ENCODE measurements around the gene CNOT8.
"Not testable (repeated sequence)": the region's sequence is repeated elsewhere in the genome, so short reads cannot be mapped to it uniquely, and the experiment has no call there.

Gene CNOT8

DNA sequence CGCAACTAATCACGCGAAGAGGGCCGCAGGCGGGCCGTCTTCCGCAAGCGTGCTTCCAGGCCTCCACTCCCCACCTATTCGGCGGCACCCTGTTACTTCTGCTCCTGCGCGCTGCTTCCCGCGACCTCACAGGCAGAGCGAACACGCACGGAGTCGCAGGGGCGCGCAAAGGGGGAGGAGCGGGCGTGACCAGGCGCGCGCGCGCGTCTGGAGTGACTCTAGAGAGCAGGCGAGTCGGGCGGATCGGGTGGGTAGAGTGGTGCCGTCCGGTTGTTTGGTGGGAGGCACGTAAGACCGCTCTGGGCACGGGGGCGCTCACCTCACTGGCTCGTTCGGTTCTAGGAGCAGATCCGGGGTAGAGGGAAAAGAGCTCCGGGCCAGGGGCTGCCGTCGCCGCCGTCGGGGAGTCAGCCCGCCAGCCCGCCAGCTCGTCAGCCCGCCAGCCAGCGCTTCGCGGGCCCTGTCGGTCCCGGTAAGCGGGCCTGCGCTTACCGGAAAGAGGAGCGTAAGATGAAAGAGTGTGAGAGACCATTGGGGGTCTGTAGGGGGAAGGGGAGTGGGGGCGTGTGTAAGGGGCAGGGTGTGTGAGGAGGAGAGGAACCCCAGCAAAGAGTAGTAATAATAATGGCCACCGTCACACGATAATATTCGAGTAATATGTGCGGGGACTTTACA is at the start of gene CNOT8:
TSS of gene CNOT8 (plus strand) at position 331 of the 675 bp plus-strand sequence. CDS start 4,652 bp downstream, outside the sequence.
- DNase-seq (ENCODE audit: low read depth, low spot score), result peak; percentile 96

DNA sequence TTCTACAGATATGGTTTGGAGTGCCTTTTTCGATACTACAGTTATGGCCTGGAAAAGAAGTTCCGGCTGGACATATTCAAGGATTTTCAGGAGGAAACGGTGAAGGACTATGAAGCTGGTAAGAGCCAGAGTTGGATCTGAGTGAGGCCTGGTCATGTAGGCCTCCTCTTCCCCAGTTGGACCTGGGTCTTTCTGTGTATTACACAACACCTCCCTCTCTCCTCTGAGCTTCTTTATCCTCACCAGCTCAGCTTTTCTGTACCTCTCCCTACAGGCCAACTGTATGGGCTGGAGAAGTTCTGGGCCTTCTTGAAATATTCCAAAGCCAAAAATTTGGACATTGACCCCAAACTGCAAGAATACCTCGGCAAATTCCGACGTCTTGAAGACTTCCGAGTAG is 47.2 kb upstream of the CNOT8 start:
- DNase-seq (ENCODE audit: low read depth, low spot score), result no peak

DNA sequence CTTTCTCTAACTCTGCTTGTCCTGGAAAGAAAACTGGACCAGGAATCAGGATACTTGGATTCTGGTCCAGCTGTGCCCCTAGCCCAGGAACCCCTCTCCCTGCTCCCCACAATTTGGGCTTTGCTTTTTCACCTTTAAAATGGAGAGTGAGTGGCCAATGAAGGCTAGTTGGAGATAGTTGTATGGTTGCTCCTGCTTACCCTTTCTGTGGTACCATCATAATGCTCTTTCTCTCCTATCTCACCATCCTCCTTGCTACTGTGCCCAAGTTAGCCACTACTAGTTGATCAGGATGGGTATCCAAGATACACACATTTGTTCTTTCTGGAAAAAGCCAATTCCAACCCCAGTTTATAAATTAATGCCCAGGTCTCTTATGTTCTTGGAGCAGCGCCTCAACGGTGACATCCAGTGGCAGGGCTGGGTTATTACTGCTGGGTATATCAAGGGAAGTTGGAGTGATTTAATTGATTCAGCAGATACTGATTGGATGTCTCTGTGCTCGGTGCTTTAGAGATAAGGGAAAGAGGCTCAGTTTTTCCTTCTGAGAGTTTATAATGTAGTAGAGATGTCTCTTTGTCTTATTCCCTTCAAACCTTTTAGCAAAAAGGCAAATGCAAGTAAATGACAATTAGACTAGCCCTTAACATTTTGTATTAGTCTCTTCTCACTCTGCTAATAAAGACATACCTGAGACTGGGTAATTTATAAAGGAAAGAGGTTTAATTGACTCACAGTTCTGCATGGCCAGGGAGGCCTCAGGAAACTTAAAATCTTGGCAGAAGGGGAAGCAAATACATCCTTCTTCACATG is 46.6 kb upstream of the CNOT8 start:
- peak; percentile 14 for DNase-seq (ENCODE audit: low read depth, low spot score)

DNA sequence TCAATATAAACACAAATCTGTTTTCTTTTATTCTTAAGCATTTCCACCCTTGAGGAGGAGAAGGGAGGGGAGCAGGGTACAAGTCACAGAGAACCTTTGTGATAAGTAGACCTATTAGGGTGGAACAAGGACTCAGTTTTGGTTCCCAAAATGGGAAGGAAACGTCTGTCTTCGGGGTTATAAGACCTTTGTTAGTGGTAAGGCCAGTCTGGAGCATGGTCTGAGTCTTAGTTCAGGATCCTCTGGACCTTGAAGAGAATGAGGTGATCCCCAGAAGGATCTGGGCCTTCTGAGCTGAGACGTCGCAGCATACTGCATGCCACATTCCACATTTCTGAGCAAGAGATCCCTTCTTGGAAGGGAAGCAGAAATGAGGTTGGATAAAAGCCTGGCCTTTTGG is 45.3 kb upstream of the CNOT8 start:
- no peak for DNase-seq (ENCODE audit: low read depth, low spot score)

DNA sequence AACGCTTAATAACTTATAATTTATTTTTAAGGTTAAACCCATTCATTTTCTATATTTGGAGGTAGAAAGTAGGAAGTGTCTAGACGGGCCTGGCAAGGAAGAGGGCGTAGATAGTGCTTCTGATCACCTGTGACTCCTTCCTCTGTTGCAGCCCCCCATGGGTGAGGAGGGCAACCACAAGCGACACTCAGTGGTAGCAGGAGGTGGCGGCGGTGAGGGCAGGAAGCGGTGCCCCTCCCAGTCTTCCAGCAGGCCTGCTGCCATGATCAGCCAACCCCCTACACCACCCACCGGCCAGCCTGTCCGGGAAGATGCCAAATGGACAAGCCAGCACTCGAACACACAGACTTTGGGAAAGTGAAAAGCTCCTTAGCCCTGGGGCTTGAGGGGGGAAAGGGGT is 44.7 kb upstream of the CNOT8 start:
- DNase-seq (ENCODE audit: low read depth, low spot score), result no peak

DNA sequence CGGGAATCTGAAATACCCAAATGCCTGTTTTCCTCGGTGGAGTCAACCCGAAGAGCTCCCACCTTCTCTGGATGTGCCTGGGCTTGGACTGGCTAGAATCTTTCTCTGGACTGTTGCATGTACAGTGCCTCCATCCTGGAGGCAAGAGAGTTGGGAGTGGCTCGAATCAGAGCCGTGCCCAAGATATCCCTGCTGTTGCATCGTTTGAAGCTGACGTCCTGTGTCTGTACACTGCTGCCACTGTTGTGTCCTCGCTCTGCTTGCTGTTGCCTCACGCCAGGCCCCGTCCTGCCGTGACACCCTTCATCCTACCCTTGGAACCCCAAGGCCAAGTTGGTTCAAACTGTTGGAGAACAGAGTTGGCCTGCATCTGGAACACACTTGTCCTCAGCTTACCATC is 43.4 kb upstream of the CNOT8 start:
- DNase-seq (ENCODE audit: low read depth, low spot score), result no peak

DNA sequence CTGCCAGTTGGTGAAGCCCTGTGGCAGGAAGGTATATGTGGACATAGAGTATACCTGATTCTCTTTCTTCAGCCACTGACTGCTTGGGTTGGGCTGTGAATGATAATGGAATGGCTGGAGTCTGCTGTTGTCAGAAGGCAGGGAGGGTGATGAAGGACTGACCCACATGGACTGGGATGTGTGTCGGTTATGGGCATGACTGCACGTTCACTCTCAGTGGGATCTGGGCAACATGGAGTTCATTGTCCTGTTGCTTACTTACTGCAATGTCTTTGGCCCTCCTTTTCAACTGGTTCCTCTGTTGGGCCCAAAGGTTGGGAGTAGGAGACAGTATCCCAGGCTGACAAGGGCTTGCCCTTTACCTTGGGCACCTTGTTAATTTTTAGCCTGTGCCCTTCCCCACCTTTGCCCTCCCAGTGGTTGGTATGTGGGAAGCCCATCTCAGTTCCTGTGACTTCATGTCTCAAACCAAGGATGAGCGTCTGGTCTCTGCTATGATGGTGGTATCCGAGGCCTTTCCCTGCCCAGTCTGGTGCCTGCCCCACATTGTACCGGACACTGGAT is 42.7 kb upstream of the CNOT8 start:
- no peak for DNase-seq (ENCODE audit: low read depth, low spot score)

DNA sequence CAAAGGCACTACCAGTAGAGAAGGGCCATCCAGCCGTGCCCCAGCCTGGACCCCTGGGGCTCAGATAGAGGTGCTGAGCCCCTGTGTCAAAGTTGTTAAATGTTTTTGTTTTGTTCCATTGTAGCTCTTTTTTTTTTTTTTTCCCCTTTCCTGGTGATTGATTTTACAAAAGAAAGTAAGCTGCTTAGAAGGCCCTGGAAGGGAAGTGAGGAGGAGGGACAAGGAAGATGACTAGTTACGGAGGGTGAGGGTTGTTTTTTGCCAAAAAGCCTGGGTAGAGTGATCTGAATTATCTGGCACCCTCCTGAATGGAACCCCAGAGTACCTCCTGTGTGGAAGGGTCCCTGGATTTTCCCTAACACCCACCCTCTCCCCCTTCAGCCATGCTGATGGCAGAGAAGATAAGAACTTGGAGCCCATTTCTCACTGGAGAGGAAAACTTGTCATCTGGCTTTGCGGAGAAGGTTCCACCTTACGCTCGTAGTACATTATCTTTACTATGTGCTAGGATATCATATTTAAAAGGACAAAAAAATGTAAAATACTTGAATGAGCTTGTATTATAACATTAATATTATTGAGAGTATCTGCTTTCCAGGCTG is 41.4 kb upstream of the CNOT8 start:
- DNase-seq (ENCODE audit: low read depth, low spot score), result no peak

DNA sequence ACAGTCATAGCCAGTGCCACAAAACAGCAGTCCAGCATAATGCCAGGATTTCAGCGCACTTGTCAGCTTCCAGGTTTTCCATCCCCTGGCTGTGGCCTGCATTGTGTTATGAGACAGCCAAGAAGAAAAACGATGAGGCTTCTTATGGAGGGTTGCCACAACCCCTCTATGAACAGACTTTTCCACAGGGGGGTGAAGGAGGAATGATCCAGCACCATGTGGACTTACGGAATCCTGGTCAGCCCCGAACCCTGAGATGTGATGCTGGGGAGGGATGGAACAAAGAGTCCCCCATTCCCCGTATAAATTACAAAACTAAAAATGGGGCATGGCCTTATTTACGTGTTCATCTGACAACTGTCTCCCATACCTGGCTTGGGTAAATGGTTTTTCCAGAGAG is 40.6 kb upstream of the CNOT8 start:
- no peak for DNase-seq (ENCODE audit: low read depth, low spot score)

DNA sequence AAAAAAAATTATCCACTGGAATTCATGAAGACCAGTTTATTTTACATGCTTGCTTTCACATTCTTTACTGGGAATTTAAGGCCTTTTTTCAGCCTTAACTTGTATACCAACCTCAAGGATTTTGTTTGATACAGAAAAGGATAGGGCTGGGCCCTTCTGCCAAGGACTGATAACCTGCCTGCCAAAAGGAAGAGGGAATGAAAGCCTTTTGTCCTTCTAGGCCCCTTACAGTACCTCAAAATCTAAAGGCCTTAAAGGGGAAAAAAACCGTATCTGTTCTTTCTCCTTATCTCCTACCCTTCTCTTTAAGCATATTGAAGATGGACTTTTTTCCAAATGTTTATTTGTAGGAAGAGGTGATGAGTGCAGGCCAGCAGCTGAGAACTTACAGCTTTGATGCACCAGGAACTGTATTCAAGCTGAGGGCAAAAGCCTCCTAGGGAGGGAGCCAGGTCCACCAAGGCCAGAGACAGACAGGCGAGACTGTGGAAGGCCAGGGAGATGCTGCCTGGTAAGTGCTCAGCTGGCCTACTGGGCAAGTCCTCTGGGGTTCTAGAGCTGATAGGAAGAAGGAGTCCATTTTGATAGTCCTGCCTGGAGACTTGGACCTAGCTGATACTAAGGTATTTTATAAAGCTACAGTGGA is 39.8 kb upstream of the CNOT8 start:
- no peak for DNase-seq (ENCODE audit: low read depth, low spot score)

DNA sequence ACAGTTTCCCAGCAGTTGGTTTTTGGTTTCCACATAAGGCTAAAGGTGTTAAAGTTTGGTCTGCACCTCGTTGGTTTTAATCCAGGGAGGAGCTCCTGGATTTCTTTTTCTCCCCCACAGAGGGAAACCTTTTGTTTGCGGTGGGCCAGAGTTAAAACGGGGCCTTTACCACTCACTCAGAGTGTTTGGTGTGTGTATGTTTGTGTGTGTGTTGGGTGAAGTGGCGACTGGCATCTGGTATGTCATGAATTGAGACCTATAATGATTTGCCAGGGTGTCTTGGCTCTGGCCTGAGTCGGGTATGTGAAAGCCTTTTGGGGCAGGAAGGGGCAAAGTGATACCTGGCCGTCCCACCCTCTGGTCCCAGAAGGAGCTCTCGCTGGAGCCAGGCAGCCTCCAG is 38.9 kb upstream of the CNOT8 start:
- no peak for DNase-seq (ENCODE audit: low read depth, low spot score)

DNA sequence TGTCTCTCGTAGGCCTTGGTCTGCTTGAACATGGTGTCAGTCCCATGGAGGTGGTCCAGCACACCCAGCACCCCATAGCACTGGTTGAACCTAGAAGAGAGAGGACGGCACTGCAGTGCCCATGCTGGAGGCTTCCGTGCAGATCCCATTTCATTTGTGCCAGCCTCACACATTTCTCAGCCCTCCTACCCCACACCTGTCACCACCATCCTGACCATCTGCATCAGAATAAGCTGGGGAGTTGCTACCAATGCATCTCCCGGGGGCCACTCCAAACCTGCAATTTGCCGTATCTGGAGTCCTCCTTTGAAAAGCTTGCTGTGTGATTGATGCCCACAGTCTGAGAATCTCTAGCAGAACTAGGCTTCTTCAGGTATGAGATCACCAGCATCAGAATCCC is 38.0 kb upstream of the CNOT8 start:
- DNase-seq (ENCODE audit: low read depth, low spot score), result no peak

DNA sequence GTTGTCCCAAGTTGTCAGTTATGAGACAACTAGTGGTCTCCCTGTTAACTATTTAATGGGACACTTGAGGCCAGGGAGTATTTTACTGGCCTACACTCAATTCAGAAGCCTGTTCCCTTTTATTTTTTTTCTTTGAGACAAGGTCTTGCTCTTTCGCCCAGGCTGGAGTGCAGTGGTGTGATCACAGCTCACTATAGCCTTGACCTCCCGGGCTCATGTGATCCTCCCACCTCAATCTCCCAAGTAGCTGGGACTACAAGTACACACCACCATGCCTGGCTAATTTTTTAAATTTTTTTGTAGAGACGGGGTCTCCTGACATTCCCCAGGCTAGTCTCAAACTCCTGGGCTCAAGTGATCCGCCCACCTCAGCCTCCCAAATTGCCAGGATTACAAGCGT is 35.5 kb upstream of the CNOT8 start:
- not testable (repeated sequence) for DNase-seq (ENCODE audit: low read depth, low spot score)

DNA sequence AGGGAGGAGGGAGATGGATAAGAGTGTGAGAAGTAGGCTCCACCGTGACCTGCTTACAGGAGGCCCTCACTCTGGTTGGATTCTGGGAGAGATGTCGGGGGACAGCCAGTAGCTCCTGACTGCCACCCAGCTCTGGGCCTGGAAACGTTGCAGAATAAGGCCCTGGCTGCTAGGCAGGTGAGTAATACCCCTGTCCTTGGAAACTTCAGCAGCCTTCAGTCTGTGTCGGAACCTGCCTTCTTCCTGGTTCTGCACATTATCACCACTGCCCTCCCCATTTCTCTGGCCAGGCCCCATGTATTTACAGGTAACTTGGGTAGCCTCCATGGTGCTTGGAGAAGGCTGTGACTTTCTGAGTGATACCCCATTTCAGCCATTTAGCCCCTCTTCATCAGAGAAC is 34.8 kb upstream of the CNOT8 start:
- no peak for DNase-seq (ENCODE audit: low read depth, low spot score)

DNA sequence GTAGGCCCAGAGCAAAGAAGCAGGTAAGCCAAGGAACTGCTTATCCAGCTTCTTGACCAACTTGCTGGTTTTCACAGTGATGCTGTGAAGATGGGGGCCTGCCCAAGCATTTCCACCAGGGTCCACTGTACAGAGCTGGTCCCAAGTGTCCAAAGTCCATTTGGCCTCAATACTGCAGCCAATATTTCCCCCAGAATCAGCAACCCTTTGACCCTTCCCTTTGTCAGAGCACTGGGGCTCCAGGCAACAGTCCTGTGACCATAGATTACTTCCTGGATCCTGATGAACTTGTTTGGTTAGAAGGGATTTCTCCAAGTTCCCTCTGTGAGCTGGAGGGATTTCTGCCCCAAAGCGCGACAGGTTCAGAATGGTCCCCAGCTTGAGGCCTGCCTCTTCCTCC is 34.4 kb upstream of the CNOT8 start:
- DNase-seq (ENCODE audit: low read depth, low spot score), result no peak

DNA sequence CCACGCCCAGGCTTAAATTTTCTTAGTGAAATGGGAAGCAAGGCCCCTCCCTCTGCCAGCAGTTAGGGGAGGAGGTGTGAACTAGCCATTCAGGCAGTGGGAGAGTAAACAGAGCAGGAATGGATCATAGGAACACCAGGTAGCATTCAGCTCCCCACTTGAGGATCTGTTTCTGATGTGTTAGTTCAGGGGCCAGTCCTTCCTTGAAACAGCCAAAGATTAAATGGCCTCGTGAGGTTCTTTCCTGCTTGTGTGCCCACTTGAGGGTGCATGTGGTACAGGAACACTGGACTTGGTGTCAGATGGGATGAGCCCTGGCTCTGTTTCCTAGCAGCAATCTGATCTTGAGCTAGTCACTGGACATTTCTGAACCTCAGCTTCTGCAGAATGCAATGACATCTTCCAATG is 29.2 kb upstream of the CNOT8 start:
- DNase-seq (ENCODE audit: low read depth, low spot score), result no peak

DNA sequence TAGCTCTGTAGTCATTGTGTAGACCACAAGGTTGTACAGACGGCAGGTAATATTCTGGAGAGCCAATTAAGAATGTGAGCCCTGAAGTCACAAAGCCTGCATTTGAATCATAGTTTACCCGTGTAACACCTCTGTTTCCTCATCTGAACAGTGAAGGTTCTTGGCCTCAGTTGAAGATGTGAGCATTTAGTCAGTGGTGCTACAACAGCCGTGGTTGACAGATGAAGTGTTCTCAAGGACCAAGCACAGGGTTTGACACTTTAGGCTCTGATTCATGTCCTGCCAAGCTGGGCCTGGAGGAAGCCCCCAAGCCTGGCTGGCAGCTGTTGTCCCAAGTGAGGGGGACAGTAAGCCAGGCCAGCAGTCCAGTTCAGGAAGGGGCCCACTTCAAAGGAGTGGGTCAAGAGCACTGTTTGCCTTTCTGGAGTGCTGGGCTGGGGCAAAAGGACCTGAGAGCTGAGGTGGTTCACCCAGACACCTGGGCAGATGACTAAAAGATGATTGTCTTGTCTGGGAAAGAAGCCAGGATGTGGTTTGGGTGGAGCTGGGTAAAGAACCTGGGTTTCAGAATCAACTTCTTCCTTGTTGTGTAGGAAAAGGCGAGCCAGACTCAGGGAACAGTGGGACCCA is 28.7 kb upstream of the CNOT8 start:
- no peak for DNase-seq (ENCODE audit: low read depth, low spot score)

DNA sequence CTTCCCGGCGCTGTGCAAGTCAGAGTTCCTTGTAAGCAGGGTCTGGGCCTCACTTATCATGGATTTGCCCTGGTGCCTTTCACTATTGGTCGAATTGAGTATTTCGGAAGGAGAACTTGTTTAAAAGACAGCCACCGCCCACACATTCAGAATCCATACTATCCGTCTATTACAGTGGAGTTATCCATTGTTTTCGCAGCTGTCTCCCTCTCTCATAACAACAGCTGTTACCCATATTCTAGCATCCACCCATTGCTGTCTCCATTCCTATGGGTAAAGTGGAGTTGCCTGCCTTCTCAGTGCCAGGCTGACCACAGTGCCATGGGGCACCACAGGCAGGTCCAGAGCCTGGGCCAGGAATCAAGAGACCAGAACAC is 28.2 kb upstream of the CNOT8 start:
- no peak for DNase-seq (ENCODE audit: low read depth, low spot score)

DNA sequence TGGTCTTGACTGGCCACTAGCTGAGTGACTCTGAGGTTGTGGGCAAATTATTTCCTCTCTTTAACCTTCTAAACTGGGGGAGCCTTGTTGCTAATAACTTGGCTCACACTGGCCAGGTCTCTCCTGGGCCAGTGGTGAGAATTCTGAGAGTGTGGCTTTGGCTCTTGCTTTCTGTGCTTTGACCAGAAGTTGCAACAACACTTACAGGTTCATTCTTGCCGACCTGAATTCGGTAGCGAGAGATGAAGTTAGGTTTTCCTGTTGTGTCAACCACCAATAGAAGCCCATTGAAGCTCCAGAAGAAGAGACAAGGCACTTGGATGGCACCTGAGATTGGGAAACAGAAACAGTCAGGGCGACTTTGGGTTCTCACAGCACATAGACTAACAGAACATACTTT is 27.8 kb upstream of the CNOT8 start:
- no peak for DNase-seq (ENCODE audit: low read depth, low spot score)

DNA sequence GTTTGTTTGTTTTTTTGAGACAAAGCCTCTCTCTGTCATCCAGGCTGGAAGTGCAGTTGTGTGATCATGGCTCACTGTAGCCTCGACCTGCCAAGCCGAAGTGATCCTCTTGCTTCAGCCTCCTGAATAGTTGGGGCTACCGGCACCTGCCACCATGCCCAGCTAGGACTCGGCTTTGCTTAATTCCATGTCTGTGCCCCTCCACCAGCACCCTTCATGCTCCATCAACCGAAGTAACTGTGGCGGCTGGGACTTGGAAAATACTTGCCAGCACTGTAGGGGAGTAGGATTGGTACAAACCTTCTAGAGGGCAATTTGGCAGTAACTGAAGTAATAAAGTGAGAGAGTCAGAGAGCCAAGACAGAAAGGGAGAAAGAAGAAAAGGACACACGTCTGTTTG is 27.0 kb upstream of the CNOT8 start:
- DNase-seq (ENCODE audit: low read depth, low spot score), result no peak

DNA sequence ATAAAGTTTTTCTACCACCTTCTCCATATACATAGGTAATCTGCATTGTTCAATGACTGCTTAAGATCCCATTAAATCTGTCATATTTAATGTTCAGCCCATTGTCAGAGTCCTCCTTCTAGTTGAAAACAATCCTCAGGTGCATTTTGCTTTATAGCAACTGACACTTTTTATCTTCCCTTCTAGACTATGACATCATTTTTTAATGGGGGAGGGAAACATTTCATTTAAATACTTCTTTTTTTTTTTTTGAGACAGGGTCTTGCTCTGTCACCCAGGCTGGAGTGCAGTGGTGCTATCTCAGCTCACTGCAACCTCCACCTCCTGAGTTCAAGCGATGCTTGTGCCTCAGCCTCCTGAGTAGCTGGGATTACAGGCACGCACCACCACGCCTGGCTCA is 25.6 kb upstream of the CNOT8 start:
- not testable (repeated sequence) for DNase-seq (ENCODE audit: low read depth, low spot score)

DNA sequence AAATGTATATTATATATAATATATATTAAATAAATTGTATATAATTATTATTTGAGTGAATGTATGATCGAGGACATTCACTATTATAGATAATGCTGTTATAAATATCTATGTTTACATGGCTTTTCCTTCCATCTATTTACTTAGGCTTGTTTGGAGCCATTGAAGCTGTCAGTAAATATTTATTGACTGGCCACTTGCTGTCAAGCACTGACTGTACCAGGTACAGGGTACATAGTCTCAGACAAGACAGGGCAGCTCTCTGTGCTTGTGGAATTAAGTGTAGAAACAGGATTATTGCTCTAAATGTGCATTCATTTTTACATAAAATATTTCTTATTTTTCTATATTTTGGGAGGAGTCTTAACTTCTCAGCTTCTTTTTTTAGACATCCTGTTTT is 24.4 kb upstream of the CNOT8 start:
- DNase-seq (ENCODE audit: low read depth, low spot score), result no peak
